ENCODE data around the gene ADAMTS17.

The ADAMTS17 gene

DNA sequence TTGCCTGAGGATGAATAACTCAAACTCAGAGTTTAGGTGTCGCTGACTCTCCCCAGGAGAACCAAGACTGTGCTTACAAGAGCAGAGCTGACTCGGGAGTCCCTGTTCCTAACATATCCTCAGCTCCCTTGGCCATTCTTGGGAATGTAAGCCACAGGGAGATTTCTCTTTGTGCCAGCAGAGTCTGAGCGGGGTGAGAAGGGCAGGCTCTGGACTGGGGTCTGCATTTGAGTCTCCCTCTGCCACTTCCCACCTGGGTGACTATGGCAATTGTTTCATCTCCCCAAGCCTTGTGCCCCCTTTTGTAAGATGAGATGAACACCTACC is 126.0 kb downstream of the ADAMTS17 start:
- DNase-seq (ENCODE audit: low read depth): no peak
- no peak overlapping the region for H3K4me3 ChIP-seq (ENCODE audit: low read depth, low read length)
- TF ChIP-seq MYC (IDR thresholded peaks at IDR 0.05; ENCODE audit: low read depth, low read length) (no peak), CTCF (IDR thresholded peaks at IDR 0.05; ENCODE audit: low read depth, low read length) (no peak), POLR2A (IDR thresholded peaks at IDR 0.05; ENCODE audit: extremely low read depth, insufficient read length) (no peak), MAX (IDR thresholded peaks at IDR 0.05; ENCODE audit: low read depth, low read length) (no peak)

DNA sequence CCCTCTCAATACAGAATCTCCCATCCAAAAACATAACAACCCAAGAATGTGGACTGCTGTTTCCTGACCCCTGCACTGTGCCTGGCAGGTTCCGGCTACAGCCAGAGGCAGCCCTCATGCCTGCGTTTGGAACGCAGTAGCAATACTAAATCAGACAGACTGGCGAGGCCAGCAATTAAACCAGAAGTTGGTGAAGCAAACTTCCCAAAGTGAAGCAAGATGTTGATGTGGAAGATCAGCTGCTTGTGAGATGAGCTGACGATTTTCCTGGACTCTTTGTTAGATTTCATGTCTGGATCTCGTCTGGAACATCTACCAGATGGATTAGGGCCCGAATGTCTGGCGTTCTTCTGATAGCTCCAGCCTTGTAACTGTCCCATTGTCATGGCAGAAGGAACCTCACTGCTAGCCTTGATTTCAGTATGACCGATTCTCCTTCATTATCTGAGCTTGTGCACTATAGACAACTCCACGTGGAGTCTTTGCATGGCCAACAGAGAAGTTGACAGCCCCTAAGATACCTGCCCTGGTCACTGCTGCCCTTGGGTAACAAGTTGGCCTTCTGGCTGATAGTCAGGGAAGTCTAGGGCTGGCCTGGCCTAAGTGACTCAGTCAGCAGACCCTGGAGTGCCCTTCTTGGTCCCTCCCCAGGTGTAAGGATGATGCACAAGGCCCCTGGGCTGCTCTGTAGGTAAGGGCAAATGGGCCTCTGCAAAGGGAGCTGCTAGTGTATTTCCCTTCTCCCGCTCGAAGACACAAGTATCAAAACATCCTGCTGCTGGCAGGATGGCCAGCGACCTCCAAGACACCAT is 126.5 kb downstream of the ADAMTS17 start:
- H3K4me3 ChIP-seq (ENCODE audit: low read depth, low read length): no peak overlapping the region
- no peak for DNase-seq (ENCODE audit: low read depth)
- TF ChIP-seq MYC (IDR thresholded peaks at IDR 0.05; ENCODE audit: low read depth, low read length) (no peak), POLR2A (IDR thresholded peaks at IDR 0.05; ENCODE audit: extremely low read depth, insufficient read length) (no peak), CTCF (IDR thresholded peaks at IDR 0.05; ENCODE audit: low read depth, low read length) (no peak), MAX (IDR thresholded peaks at IDR 0.05; ENCODE audit: low read depth, low read length) (no peak)

DNA sequence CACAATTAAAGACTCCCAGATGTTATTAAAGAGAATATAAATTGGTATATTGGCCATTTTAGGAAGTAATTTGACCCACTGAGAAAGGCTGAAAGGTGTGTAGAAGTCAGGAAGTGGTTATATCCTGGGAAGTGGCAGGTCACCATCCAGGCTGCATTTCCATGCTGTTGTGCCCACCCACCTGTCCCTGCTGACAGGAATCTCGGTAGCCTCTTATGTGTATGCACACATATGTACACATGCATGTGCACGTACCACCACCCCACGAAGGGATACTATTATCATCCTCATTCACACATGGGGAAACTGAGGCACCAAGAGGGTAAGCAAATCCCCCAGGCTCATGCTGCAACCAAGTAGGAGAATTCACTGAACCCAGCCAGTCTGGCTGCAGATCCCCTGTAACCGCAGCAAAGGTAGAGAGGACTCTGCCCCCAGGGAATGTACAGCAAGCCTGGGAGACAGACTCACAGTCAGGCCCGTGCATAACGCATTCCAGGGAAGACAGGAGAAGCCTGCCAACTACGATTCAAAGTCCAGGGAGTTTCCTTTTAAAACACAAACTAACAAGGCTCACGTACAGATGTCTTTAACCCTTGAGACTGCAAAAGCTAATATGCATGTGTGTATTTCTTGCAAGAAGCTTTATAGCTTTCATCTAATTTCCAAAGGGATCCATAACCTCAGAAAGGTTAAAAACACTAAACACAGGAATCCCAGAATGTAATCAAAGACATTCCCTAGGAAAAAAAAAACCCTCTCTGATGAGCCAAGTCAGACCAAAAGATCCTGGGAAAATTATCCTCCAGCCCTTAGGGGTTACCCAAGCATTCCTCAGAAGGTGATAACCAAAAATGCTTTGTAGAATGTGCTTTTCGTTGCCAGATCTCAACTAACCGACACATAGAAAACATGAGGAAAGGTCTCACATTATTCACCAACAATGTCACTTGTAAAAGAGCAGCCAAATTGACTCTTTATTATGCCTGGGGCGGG is 129.6 kb downstream of the ADAMTS17 start:
- no peak for DNase-seq (ENCODE audit: low read depth)
- H3K4me3 ChIP-seq (ENCODE audit: low read depth, low read length): no peak overlapping the region
- no peak for TF ChIP-seq MAX (IDR thresholded peaks at IDR 0.05; ENCODE audit: low read depth, low read length)
- TF ChIP-seq CTCF (IDR thresholded peaks at IDR 0.05; ENCODE audit: low read depth, low read length): no peak
- TF ChIP-seq MYC (IDR thresholded peaks at IDR 0.05; ENCODE audit: low read depth, low read length): no peak

DNA sequence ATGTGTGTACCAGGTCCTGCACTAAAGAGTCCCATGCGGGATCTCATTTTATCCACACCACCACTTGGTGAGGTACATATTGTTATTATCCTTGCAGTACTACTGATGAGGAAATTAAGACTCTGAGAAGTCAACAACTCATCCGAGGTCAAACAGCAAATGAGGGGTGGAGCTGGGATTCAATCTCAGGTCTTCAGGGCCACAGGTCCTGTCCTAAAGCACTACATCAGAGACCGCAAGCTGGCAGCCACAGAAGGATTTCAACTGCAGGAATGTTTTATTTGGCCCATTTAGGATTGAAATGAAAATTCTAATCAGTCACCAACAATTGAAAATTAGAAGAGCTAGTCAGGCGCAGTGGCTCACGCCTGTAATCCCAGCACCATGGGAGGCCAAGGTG is 131.4 kb downstream of the ADAMTS17 start:
- no peak for DNase-seq (ENCODE audit: low read depth)
- TF ChIP-seq MYC (IDR thresholded peaks at IDR 0.05; ENCODE audit: low read depth, low read length) (no peak), POLR2A (IDR thresholded peaks at IDR 0.05; ENCODE audit: extremely low read depth, insufficient read length) (no peak), MAX (IDR thresholded peaks at IDR 0.05; ENCODE audit: low read depth, low read length) (no peak), CTCF (IDR thresholded peaks at IDR 0.05; ENCODE audit: low read depth, low read length) (no peak)
- H3K4me3 ChIP-seq (ENCODE audit: low read depth, low read length): no peak overlapping the region

DNA sequence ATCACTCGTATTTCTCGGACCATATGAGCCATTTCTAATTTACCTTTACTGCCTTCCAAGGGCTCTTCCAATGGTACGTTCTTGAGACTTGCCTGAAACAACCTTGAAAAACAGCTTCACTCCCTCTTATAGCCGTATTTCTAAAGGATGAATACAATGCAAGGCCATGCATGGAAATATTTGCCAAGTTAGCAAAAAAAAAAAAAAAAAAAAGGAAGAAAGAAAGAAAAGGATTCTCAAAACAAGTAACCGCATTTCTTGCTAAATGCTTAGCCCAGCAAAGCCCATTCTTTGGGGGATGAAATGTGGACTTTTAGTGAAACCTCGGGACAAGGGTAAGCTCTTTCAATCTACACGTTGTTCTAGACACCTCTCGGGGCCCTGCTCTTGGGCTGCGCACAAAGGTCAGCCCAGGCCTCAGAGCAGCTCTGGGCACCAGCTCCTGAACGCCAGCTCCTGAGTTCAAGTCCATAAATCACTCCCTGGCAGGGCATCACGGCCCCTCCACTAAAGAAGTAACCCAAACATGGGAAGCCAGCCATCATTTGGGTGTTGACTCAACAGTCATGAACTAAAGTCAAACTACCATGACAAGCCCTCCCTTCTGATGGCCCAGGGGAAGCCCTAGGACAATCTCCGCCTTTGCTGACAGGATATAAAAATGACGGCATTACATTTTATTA is 132.7 kb downstream of the ADAMTS17 start:
- no peak for DNase-seq (ENCODE audit: low read depth)
- TF ChIP-seq MYC (IDR thresholded peaks at IDR 0.05; ENCODE audit: low read depth, low read length): no peak
- H3K4me3 ChIP-seq (ENCODE audit: low read depth, low read length): no peak overlapping the region

DNA sequence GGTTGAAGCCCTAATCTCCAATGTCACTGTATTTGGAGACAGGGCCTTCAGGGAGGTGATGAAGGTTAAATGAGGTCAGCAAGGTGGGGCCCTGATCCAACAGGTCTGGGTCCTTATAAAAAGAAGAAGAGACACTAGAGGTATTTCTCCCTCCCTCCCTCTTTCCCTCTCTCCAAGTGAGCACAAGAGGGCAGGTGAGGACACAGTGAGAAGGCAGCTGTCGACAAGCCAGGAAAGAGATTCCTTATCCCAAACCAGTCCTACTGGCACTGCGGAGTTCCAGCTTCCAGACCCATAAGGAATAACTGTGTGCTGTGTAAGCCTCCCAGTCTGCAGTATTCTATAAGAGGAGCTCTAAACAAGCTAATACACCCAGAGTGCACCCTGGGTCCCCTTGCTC is 134.7 kb downstream of the ADAMTS17 start:
- no peak overlapping the region for H3K4me3 ChIP-seq (ENCODE audit: low read depth, low read length)
- no peak for DNase-seq (ENCODE audit: low read depth)
- no peak for TF ChIP-seq MYC (IDR thresholded peaks at IDR 0.05; ENCODE audit: low read depth, low read length)
- TF ChIP-seq POLR2A (IDR thresholded peaks at IDR 0.05; ENCODE audit: extremely low read depth, insufficient read length): no peak
